H9 (cell line): Measurements from ENCODE around the gene WDR48. TPM values are rescaled to one million over a fixed set of nuclear protein-coding genes. Genes with fewer than 3 reads are reported as not detected.

Experiments
- DNase-seq: peaks from one replicate; pipeline ENCODE4 v3.0.0-alpha.2; 2017
- H2AFZ ChIP-seq: one replicate; pipeline ENCODE4 v1.6.1; 2013; ENCODE audit warnings: mild to moderate bottlenecking, low read length, control low read depth, moderate library complexity
- H2AK5ac ChIP-seq: 2 replicates; pipeline ENCODE4 v1.6.1; 2013; ENCODE audit warnings: low read length, control low read depth, mixed read lengths; ENCODE audit not compliant: insufficient read length
- H2BK120ac ChIP-seq: one replicate; pipeline ENCODE4 v1.6.1; 2013; ENCODE audit warnings: low read depth, mild to moderate bottlenecking, low read length, control low read depth, inconsistent platforms; ENCODE audit not compliant: poor library complexity, severe bottlenecking
- H2BK12ac ChIP-seq: 2 replicates; pipeline ENCODE4 v1.6.1; 2013; ENCODE audit warnings: low read length, control low read depth, mixed read lengths, low read depth; ENCODE audit not compliant: insufficient read length
- H2BK15ac ChIP-seq: 2 replicates; pipeline ENCODE4 v1.6.1; 2013; ENCODE audit warnings: low read depth, low read length, control low read depth
- H2BK20ac ChIP-seq: one replicate; pipeline ENCODE4 v1.6.1; 2013; ENCODE audit warnings: low read depth, mild to moderate bottlenecking, low read length, control low read depth, inconsistent platforms; ENCODE audit not compliant: poor library complexity, severe bottlenecking
- H2BK5ac ChIP-seq: 2 replicates; pipeline ENCODE4 v1.6.1; 2013; ENCODE audit warnings: low read length, control low read depth, mixed read lengths; ENCODE audit not compliant: insufficient read length
- H3K14ac ChIP-seq: 2 replicates; pipeline ENCODE4 v1.6.1; 2013; ENCODE audit warnings: low read length, control low read depth; ENCODE audit not compliant: insufficient read depth
- H3K18ac ChIP-seq: 2 replicates; pipeline ENCODE4 v1.6.1; 2013; ENCODE audit warnings: low read depth, mild to moderate bottlenecking, mixed read lengths, low read length, control low read depth; ENCODE audit not compliant: insufficient read length
- H3K23ac ChIP-seq: 2 replicates; pipeline ENCODE4 v1.6.1; 2013; ENCODE audit warnings: low read length, control low read depth, mixed read lengths, low read depth; ENCODE audit not compliant: insufficient read length
- H3K23me2 ChIP-seq: 2 replicates; pipeline ENCODE4 v1.6.1; 2013; ENCODE audit warnings: low read depth, mild to moderate bottlenecking, mixed read lengths, low read length, control low read depth; ENCODE audit not compliant: insufficient read length, poor library complexity, severe bottlenecking
- H3K27ac ChIP-seq: 2 replicates; pipeline ENCODE4 v1.5.1; 2013; ENCODE audit warnings: low read length, control low read depth, mixed read lengths, low read depth; ENCODE audit not compliant: insufficient read length
- H3K27me3 ChIP-seq: 2 replicates; pipeline ENCODE4 v1.6.1; 2013; ENCODE audit warnings: low read length, control low read depth, inconsistent platforms; ENCODE audit not compliant: insufficient read depth
- H3K4ac ChIP-seq: 2 replicates; pipeline ENCODE4 v1.6.1; 2013; ENCODE audit warnings: low read depth, mild to moderate bottlenecking, control low read depth, inconsistent platforms, low read length, moderate library complexity
- H3K4me1 ChIP-seq: 2 replicates; pipeline ENCODE4 v1.6.1; 2013; ENCODE audit warnings: low read length, control low read depth, inconsistent platforms; ENCODE audit not compliant: insufficient read depth
- H3K4me2 ChIP-seq: 2 replicates; pipeline ENCODE4 v1.6.1; 2013; ENCODE audit warnings: low read length, control low read depth, mixed read lengths; ENCODE audit not compliant: insufficient read length, insufficient read depth
- H3K56ac ChIP-seq: 2 replicates; pipeline ENCODE4 v1.6.1; 2013; ENCODE audit warnings: low read depth, mild to moderate bottlenecking, mixed read lengths, low read length, control low read depth; ENCODE audit not compliant: insufficient read length
- H3K79me1 ChIP-seq: 2 replicates; pipeline ENCODE4 v1.6.1; 2013; ENCODE audit warnings: low read depth, mild to moderate bottlenecking, moderate library complexity, low read length, control low read depth, inconsistent platforms; ENCODE audit not compliant: insufficient read depth, poor library complexity, severe bottlenecking
- H3K79me2 ChIP-seq: 2 replicates; pipeline ENCODE4 v1.6.1; 2013; ENCODE audit warnings: low read length, control low read depth, inconsistent platforms; ENCODE audit not compliant: insufficient read depth
- H3K9ac ChIP-seq: 2 replicates; pipeline ENCODE4 v1.6.1; 2013; ENCODE audit warnings: low read length, control low read depth, mixed read lengths; ENCODE audit not compliant: insufficient read length; ENCODE audit errors: extremely low read depth
- H3K9me3 ChIP-seq: one replicate; pipeline ENCODE4 v1.6.1; 2013; ENCODE audit warnings: low read depth, low read length, inconsistent platforms; ENCODE audit not compliant: control insufficient read depth
- H3T11ph ChIP-seq: one replicate; pipeline ENCODE4 v1.6.1; 2013; ENCODE audit warnings: mild to moderate bottlenecking, low read length, control low read depth, inconsistent platforms
- H4K20me1 ChIP-seq: one replicate; pipeline ENCODE4 v1.6.1; 2013; ENCODE audit not compliant: control insufficient read depth, insufficient read length, insufficient read depth
- H4K5ac ChIP-seq: 2 replicates; pipeline ENCODE4 v1.6.1; 2013; ENCODE audit warnings: low read depth, mild to moderate bottlenecking, mixed read lengths, low read length, control low read depth; ENCODE audit not compliant: insufficient read length
- H4K8ac ChIP-seq: replicated peaks from 2 replicates; pipeline ENCODE4 v1.6.1; 2013; ENCODE audit warnings: low read length, control low read depth, mixed read lengths, low read depth; ENCODE audit not compliant: insufficient read length
- H4K91ac ChIP-seq: 2 replicates; pipeline ENCODE4 v1.6.1; 2013; ENCODE audit warnings: low read depth, mild to moderate bottlenecking, moderate library complexity, mixed read lengths, low read length, control low read depth; ENCODE audit not compliant: insufficient read length
- H3K27ac Mint-ChIP-seq, 3 experiments: 2 replicates in 2 of 3; 3 replicates in 1 of 3; pipeline ENCODE4 v1.8.0; 2020 to 2021; ENCODE audit warnings: mixed read lengths in 3 of 3, mild to moderate bottlenecking in 1 of 3, moderate library complexity in 1 of 3
- H3K27me3 Mint-ChIP-seq: 2 replicates; pipeline ENCODE4 v1.8.0; 2021; ENCODE audit warnings: low read depth, mild to moderate bottlenecking, moderate library complexity, mixed read lengths
- H3K36me3 Mint-ChIP-seq, 3 experiments: 2 replicates in 2 of 3; 3 replicates in 1 of 3; pipeline ENCODE4 v1.8.0; 2020 to 2021; ENCODE audit warnings: low read depth in 3 of 3, mixed read lengths in 3 of 3; ENCODE audit not compliant: insufficient read depth in 1 of 3
- H3K4me1 Mint-ChIP-seq, 2 experiments: 2 replicates each; pipeline ENCODE4 v1.8.0; 2020; ENCODE audit warnings: mixed read lengths in 2 of 2
- H3K4me3 Mint-ChIP-seq, 2 experiments: 2 replicates in 1 of 2; 3 replicates in 1 of 2; pipeline ENCODE4 v1.8.0; 2020 to 2021; ENCODE audit warnings: mild to moderate bottlenecking in 2 of 2, mixed read lengths in 2 of 2, moderate library complexity in 1 of 2
- H3K9me3 Mint-ChIP-seq, 2 experiments: 2 replicates in 1 of 2; 3 replicates in 1 of 2; pipeline ENCODE4 v1.8.0; 2020; ENCODE audit warnings: mild to moderate bottlenecking in 2 of 2, mixed read lengths in 2 of 2, moderate library complexity in 1 of 2
- CTCF ChIP-seq: fragments of 200-600 bp; sonication (generic); conservative IDR thresholded peaks from 3 replicates; pipeline ENCODE4 v1.8.0; 2021; ENCODE audit warnings: antibody characterized with exemption, mild to moderate bottlenecking
- WGBS: extraction: QIAGEN DNeasy Blood & Tissue Kit; methylation state at CpG from one replicate; pipeline ENCODE4 v1.1.7; 2013; ENCODE audit warnings: missing lambda C conversion rate, low lambda C conversion rate, mixed read lengths; ENCODE audit not compliant: insufficient read length; ENCODE audit errors: extremely low coverage; 5-methylcytosine and 5-hydroxymethylcytosine counted together
- total RNA-seq: library from RNA; stranded (reverse); gene quantifications from 2 replicates; pipeline ENCODE4 v1.2.1, GENCODE V29; 2021

Gene WDR48
- total RNA-seq, 1 experiment from 2014 or later = 52.7 TPM

GRCh38 chr3:39021029-39021428 is 30.8 kb upstream of the WDR48 start:
- Histone ChIP-seq H3K9ac (no peak overlapping the region), H2AK5ac (no peak overlapping the region), H3K18ac (no peak overlapping the region), H2BK12ac (no peak overlapping the region), H3T11ph (no peak overlapping the region), H3K4me1 (no peaks in the 10 kb centered on the region), H3K23ac (no peak overlapping the region), H4K91ac (no peak overlapping the region), H3K9me3 (no peaks in the 10 kb centered on the region), H3K79me2 (no peaks in the 10 kb centered on the region), H3K23me2 (no peaks in the 10 kb centered on the region), H3K4ac (no peak overlapping the region), H3K79me1 (no peaks in the 10 kb centered on the region), H3K27me3 (no peaks in the 10 kb centered on the region), H4K20me1 (no peaks in the 10 kb centered on the region), H4K5ac (no peak overlapping the region), H2BK20ac (no peak overlapping the region), H2BK15ac (no peak overlapping the region), H2AFZ (no peak overlapping the region), H3K56ac (no peak overlapping the region), H3K27ac (no peak overlapping the region), H3K14ac (no peak overlapping the region), H2BK120ac (no peak overlapping the region), H4K8ac (no peak overlapping the region), H2BK5ac (no peak overlapping the region), H3K4me2 (no peak overlapping the region)
- Mint-ChIP-seq H3K9me3 (no peaks in the 10 kb centered on the region), H3K27ac (no peak overlapping the region), H3K36me3 (no peaks in the 10 kb centered on the region), H3K4me1 (no peaks in the 10 kb centered on the region), H3K4me3 (no peak overlapping the region), H3K27me3 (peaks cover 3% of the 10 kb centered on the region)
- WGBS = no CpG with 5 or more reads among the region's 1 CpG
- no peak for TF ChIP-seq CTCF
- no peak for DNase-seq
